WI38 (cell line): ENCODE measurements around the gene LRMDA.

Experiments used
- H3K4me3 ChIP-seq: 2 replicates; pipeline ENCODE4 v1.5.1; 2011; ENCODE audit warnings: low read depth, mild to moderate bottlenecking, control low read depth, low read length
- TF ChIP-seq, protein P1 (sequence below): IDR thresholded peaks from 2 replicates; pipeline ENCODE4 v1.5.1; 2012; ENCODE audit warnings: low read depth, mild to moderate bottlenecking, control low read depth, low read length

Gene LRMDA

GRCh38 chr10:75470901-75471300 lies 39.5 kb downstream of the LRMDA start:
- TF ChIP-seq, protein P1, sequence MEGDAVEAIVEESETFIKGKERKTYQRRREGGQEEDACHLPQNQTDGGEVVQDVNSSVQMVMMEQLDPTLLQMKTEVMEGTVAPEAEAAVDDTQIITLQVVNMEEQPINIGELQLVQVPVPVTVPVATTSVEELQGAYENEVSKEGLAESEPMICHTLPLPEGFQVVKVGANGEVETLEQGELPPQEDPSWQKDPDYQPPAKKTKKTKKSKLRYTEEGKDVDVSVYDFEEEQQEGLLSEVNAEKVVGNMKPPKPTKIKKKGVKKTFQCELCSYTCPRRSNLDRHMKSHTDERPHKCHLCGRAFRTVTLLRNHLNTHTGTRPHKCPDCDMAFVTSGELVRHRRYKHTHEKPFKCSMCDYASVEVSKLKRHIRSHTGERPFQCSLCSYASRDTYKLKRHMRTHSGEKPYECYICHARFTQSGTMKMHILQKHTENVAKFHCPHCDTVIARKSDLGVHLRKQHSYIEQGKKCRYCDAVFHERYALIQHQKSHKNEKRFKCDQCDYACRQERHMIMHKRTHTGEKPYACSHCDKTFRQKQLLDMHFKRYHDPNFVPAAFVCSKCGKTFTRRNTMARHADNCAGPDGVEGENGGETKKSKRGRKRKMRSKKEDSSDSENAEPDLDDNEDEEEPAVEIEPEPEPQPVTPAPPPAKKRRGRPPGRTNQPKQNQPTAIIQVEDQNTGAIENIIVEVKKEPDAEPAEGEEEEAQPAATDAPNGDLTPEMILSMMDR = no peak
- H3K4me3 ChIP-seq = no peak overlapping the region

GRCh38 chr10:75472685-75473084 lies 41.3 kb downstream of the LRMDA start:
- H3K4me3 ChIP-seq = no peak overlapping the region
- TF ChIP-seq, protein P1 = no peak

DNA sequence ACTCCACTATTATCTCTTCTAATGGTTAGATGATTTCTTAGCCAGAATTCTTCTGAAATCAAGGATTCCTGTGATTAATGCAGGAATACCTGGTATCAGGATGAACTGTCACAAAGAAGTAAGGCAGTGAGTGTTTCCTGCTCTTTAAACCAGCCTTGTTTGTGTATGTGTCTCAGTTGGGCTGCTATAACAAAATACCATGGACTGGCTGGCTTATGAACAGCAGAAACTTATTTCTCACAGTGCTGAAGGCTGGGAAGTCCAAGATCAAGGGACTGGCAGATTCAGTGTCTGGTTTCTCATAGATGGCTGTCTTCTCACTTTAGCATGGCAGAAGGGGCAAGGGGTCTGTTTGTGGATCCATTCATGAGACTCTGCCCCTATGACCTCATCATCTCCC lies 42.7 kb downstream of the LRMDA start:
- TF ChIP-seq, protein P1 = no peak
- H3K4me3 ChIP-seq = no peak overlapping the region

DNA sequence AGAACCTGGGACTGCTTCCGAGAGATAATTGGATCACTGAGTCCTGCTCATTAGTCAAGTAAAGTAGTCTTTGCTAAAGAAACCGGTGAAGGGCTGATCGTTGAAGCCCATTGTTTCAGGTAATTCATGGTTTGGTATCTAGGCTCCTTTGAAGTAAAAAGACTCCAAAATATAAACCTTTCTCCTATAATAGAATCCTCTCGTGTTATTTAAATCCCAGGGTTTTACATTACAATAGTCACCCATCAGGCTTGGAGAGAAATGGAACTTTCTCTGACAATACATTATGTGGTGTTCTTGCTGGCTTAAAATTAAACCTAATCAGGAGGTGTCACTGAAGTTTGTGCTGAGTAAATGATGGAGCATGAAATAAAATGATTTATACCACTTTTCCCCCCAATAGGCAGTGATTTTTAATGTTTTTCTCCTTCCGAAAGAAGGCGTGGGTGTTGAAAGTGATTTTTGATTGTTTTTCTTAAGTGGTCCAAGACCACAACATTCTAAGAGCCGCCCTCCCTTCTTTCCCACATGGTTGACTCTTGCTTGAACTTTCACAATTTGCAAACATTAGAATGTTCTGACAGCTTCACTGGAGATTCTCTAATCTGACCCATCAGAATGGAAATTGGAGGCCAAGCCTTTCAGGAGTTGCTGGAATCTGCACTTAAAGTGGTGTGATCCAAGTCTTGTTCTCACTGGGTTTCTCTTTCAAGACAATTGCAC lies 44.2 kb downstream of the LRMDA start:
- no peak overlapping the region for H3K4me3 ChIP-seq
- TF ChIP-seq, protein P1 = no peak

GRCh38 chr10:75476569-75476968 lies 45.1 kb downstream of the LRMDA start:
- no peak overlapping the region for H3K4me3 ChIP-seq
- TF ChIP-seq, protein P1 = no peak

- H3K4me3 ChIP-seq = no peak overlapping the region
- TF ChIP-seq, protein P1 = no peak
Measured at GRCh38 chr10:75476985-75477384, 45.6 kb downstream of the LRMDA start.

- H3K4me3 ChIP-seq = no peak overlapping the region
- TF ChIP-seq, protein P1 = no peak
Measured at GRCh38 chr10:75477680-75478079, 46.3 kb downstream of the LRMDA start.
